AG04449 (cell line): ENCODE measurements around the gene DTNA.

ENCODE experiments used
- CTCF ChIA-PET: fragments of 350-600 bp; formaldehyde crosslinking; extraction: SDS; loops from one replicate; lab custom pipeline; 2021; ENCODE audit warnings: antibody characterized with exemption; lab: Yijun Ruan, JAX
- POLR2A ChIA-PET: fragments of 400-600, 350-600 bp; formaldehyde crosslinking; extraction: SDS; loops from one replicate; lab custom pipeline; 2020; ENCODE audit warnings: antibody characterized with exemption, inconsistent platforms; lab: Yijun Ruan, JAX
- DNase-seq: peaks from one replicate; pipeline ENCODE4 v3.0.0-alpha.2; 2010; ENCODE audit warnings: low read depth, low spot score
- H3K4me3 ChIP-seq: 2 replicates; pipeline ENCODE4 v1.5.1; 2011; ENCODE audit warnings: low read depth, mild to moderate bottlenecking, control low read depth, low read length
- CTCF ChIP-seq: IDR thresholded peaks from one replicate; pipeline ENCODE4 v1.5.1; 2011; ENCODE audit warnings: mild to moderate bottlenecking, moderate library complexity, low read length, control low read depth, inconsistent platforms; ENCODE audit not compliant: insufficient read depth; ENCODE audit errors: missing control alignments

DTNA gene

GRCh38 chr18:34884436-34884835, 174.3 kb downstream of the DTNA start:
- CTCF ChIA-PET: no interaction called here
- DNase-seq: no peak
- no peak for TF ChIP-seq CTCF
- H3K4me3 ChIP-seq: no peak overlapping the region
- POLR2A ChIA-PET: no interaction called here

GRCh38 chr18:34886177-34886576, 176.1 kb downstream of the DTNA start:
- no peak overlapping the region for H3K4me3 ChIP-seq
- ChIA-PET POLR2A (no interaction called here), CTCF (interaction anchor here (0.7 to 1.5 kb wide), 2 partner anchors 18 to 20 kb away, joined by 3 to 6 read pairs; no protein-coding TSS in a partner anchor)
- DNase-seq: no peak
- TF ChIP-seq CTCF: no peak

GRCh38 chr18:34887881-34888580, 177.9 kb downstream of the DTNA start:
- no peak for DNase-seq
- CTCF ChIA-PET: interaction anchor here (1.3 kb wide), 1 partner anchor 21 kb away, joined by 4 read pairs; no protein-coding TSS in a partner anchor
- no peak overlapping the region for H3K4me3 ChIP-seq
- POLR2A ChIA-PET: no interaction called here
- TF ChIP-seq CTCF: no peak

- CTCF ChIA-PET: interaction anchor here (1.3 kb wide), 1 partner anchor 767 kb away, joined by 3 read pairs; no protein-coding TSS in a partner anchor
These were observed 180.5 kb downstream of the DTNA start for GRCh38 chr18:34890486-34891085.

GRCh38 chr18:34892379-34892778, 182.3 kb downstream of the DTNA start:
- H3K4me3 ChIP-seq: no peak overlapping the region
- no peak for TF ChIP-seq CTCF
- ChIA-PET CTCF (no interaction called here), POLR2A (no interaction called here)
- no peak for DNase-seq

More at GRCh38 chr18:34890486-34891085, 180.5 kb downstream of the DTNA start:
- no peak for TF ChIP-seq CTCF
- DNase-seq: no peak
- H3K4me3 ChIP-seq: no peak overlapping the region
- POLR2A ChIA-PET: no interaction called here

GRCh38 chr18:34893239-34893638, 183.1 kb downstream of the DTNA start:
- TF ChIP-seq CTCF: no peak
- POLR2A ChIA-PET: no interaction called here
- CTCF ChIA-PET: no interaction called here
- no peak for DNase-seq
- H3K4me3 ChIP-seq: no peak overlapping the region
